Heart left ventricle (tissue), 16 donors: ENCODE results near the gene LIPM. TPM values are rescaled to one million over a fixed set of nuclear protein-coding genes. Genes with fewer than 3 reads are reported as not detected.
"Not testable (repeated sequence)": the region's sequence is repeated elsewhere in the genome, so short reads cannot be mapped to it uniquely, and the experiment has no call there.

Experiments
- ATAC-seq, 4 donors: fragments of 200-7000 bp; cut with Tn5 transposase; one replicate each; pipeline ENCODE4 v1.9.1; 2020 to 2022; ENCODE audit warnings: moderate library complexity in 4 of 4, mild to moderate bottlenecking in 3 of 4, moderate number of reproducible peaks in 1 of 4
- DNase-seq, 5 donors: peaks; one replicate each; pipeline ENCODE4 v3.0.0-alpha.2; 2020
- H3K27ac ChIP-seq, 12 donors: fragments of 200-600 bp; sonication (generic) in 4 of 12; one replicate each; pipeline versions ENCODE4 v1.5.0 to v1.8.0; 2016 to 2022; ENCODE audit warnings: mild to moderate bottlenecking in 2 of 12
- H3K27me3 ChIP-seq, 9 donors: fragments of 200-600 bp; sonication (generic) in 2 of 9; one replicate each; pipeline versions ENCODE4 v1.5.1 to v1.8.0; 2016 to 2022; ENCODE audit warnings: mild to moderate bottlenecking in 3 of 9
- H3K36me3 ChIP-seq, 9 donors: fragments of 200-600 bp; sonication (generic) in 2 of 9; one replicate each; pipeline versions ENCODE4 v1.5.0 to v1.8.0; 2018 to 2022; ENCODE audit warnings: mild to moderate bottlenecking in 2 of 9
- H3K4me1 ChIP-seq, 12 donors: fragments of 200-600 bp; sonication (generic) in 4 of 12; one replicate each; pipeline versions ENCODE4 v1.5.0 to v1.8.0; 2016 to 2022; ENCODE audit warnings: mild to moderate bottlenecking in 3 of 12
- H3K4me3 ChIP-seq, 12 donors: fragments of 200-600 bp; sonication (generic) in 4 of 12; one replicate each; pipeline versions ENCODE4 v1.5.0 to v1.8.0; 2017 to 2022; ENCODE audit warnings: mild to moderate bottlenecking in 9 of 12, moderate library complexity in 4 of 12
- H3K9me3 ChIP-seq, 12 donors: fragments of 200-600 bp; sonication (generic) in 4 of 12; one replicate each; pipeline versions ENCODE4 v1.5.0 to v1.8.0; 2016 to 2022; ENCODE audit warnings: mild to moderate bottlenecking in 1 of 12
- POLR2A ChIP-seq, 2 donors: fragments of 450-650 bp; IDR thresholded peaks; one replicate each; pipeline ENCODE4 v1.6.1; 2017; ENCODE audit warnings: antibody characterized with exemption in 2 of 2, mild to moderate bottlenecking in 2 of 2, moderate library complexity in 2 of 2
- WGBS, 4 donors: extraction: QIAGEN DNeasy Blood & Tissue Kit in 2 of 4; methylation state at CpG; one replicate each; pipeline versions ENCODE4 v1.1.5 to v1.1.7; 2013 to 2018; 5-methylcytosine and 5-hydroxymethylcytosine counted together
- intact Hi-C, 10 donors: fragments of 100-400 bp; cut with DNase I; formaldehyde crosslinking; loops; one replicate each; pipeline versions ENCODE4 v1.11.1 to v1.14.2; 2022
- polyA plus RNA-seq, 2 donors: library from polyadenylated mRNA; stranded (reverse); fragments of 200-250 nt; gene quantifications; one replicate each; pipeline ENCODE4 v1.2.3, GENCODE V29; 2013
- total RNA-seq, 9 donors: library from RNA; depleted of rRNA in 2 of 9; stranded (reverse); fragments of >200 nt in 2 of 9; fragmentation: NEBNext Ultra II Directional in 3 of 9; extraction: Animal tissue kit (Norgen Biotek cat#: 25700) in 3 of 9; gene quantifications; one replicate each; pipeline versions ENCODE4 v1.1.0 to v1.2.4, GENCODE V29; 2016 to 2023
- TF ChIP-seq, protein P1 (sequence below), 12 donors: fragments of 200-600 bp; sonication (generic) in 4 of 12; IDR thresholded peaks; one replicate each; pipeline versions ENCODE4 v1.5.0 to v1.8.0; 2018 to 2022; ENCODE audit warnings: antibody characterized with exemption in 12 of 12, mild to moderate bottlenecking in 5 of 12
- donor health status: ischemic (EF 13 %, LVEDD 7.1; RV severe dilation, severe dysfunction).
- donor health status: healthy with polysubstance abuse.
- donor health status: DM: no; HTN: yes; CAD: no.
- donor health status: DM: no; HTN: no; CAD: no.
- donor health status: ischemic (EF 25% LVEDD 6.9; RV normal size, moderate dysfunction).
- donor health status: ischemic (EF 25% LVEDD 5.7; RV mildly dilated, moderate dysfunction).
- donor health status: healthy.
- donor health status: DM: yes; HTN: yes; CAD: no.
- donor health status: ischemic (EF 35%, LVEDD 5.7; RV mildly dilated, moderate dysfunction).
- donor health status: nonischemic (EF 11% LVEDD 7.7; RV severe dilation, severe dysfunction).
- donor health status: DM: yes; HTN: yes; CAD: no.
- donor health status: PGD.
- donor health status: ischemic (EF 29% LVEDD 5.4; RV normal size, mild dysfunction).
- donor health status: nonischemic (EF 23%, LVEDD 6.1; RV moderate dilation, normal function).

Gene LIPM
- total and polyA plus RNA-seq, 11 donors = not detected

DNA sequence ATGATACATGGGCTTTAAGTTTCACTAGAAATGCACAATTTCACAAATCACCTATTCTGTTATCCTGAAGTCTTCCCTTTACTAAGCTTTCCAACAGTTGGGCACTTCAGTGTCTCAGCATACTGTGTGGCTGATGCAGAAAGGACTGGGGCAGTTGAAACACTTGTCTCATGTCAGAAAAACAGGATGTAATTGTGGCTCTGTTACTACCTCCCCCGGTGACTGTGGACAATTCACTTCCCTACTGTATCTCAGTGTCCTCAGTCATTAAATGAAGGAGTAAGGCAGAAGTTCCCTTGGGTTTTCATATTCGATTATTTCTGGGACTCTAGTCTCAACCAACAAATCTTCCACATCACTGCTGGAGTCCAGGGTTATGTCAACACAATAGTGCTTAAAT is 31.2 kb downstream of the LIPM start:
- ATAC-seq = peak in 2 of 4 donors; percentile 41 to 52
- intact Hi-C loops = loop anchor here in 6 of 10 donors (1.0 to 5.0 kb wide), 6 partner anchors 47 to 155 kb away; partner anchors contain the start of gene STAMBPL1 (in 1 of the 6)

DNA sequence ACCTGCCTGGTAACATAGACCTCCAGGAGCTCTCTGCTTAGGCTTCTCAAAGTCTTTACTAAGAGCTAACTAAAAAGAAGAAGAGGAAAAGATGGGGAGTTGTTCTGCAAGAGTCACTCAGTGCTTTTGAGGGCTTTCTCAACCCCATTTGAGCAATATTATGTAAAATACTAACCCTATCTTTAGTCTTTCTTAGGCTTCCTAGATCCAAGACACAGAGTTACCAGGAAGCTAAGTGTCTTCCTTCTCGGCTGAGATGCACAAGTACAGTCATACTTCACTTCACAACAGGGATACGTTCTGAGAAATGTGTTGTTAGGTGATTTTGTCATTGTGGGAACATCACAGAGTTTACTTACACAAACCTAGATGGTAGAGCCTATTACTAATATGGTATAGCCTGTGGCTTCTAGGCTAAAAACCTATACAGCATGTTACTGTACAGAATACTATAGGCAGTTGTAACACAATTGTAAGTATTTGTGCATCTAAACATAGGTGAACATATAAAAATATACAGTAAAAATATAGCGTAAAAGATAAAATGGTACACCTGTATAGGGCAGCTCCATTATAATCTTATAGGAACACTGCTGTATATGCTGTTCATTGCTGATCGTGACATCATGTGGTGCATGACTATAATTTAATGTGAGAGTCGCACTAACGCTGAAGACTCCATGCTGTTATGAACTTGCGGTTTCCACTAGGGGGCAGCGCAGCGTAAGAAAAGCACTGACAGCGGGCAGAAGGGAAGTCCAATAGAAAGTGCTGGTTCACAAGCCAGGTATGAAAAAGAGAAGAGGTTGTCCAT is 32.8 kb downstream of the LIPM start:
- TF ChIP-seq, protein P1, sequence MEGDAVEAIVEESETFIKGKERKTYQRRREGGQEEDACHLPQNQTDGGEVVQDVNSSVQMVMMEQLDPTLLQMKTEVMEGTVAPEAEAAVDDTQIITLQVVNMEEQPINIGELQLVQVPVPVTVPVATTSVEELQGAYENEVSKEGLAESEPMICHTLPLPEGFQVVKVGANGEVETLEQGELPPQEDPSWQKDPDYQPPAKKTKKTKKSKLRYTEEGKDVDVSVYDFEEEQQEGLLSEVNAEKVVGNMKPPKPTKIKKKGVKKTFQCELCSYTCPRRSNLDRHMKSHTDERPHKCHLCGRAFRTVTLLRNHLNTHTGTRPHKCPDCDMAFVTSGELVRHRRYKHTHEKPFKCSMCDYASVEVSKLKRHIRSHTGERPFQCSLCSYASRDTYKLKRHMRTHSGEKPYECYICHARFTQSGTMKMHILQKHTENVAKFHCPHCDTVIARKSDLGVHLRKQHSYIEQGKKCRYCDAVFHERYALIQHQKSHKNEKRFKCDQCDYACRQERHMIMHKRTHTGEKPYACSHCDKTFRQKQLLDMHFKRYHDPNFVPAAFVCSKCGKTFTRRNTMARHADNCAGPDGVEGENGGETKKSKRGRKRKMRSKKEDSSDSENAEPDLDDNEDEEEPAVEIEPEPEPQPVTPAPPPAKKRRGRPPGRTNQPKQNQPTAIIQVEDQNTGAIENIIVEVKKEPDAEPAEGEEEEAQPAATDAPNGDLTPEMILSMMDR (IDR thresholded peaks at IDR 0.05) = peak; percentile 79 to 95 (median 86)
- no peak for TF ChIP-seq POLR2A (IDR thresholded peaks at IDR 0.05)
- DNase-seq (peak; percentile 81 to 91 (median 84)), ATAC-seq (peak; percentile 81 to 97 (median 95))
- H3K9me3 ChIP-seq = no peaks in the 10 kb centered on the region
- intact Hi-C loops = loop anchor here in 9 of 10 donors (1.0 to 5.0 kb wide), 12 partner anchors 42 to 387 kb away; partner anchors contain the start of gene STAMBPL1 (in 3 of the 9)
- 19 to 20% (median 19%) methylated on average over 10 of the region's 10 CpGs for WGBS, 4 donors
- H3K4me1 ChIP-seq = peaks cover 0 to 31% (median 0%) of the 10 kb centered on the region in 12 donors
- no peaks in the 10 kb centered on the region for H3K27me3 ChIP-seq
- no peaks in the 10 kb centered on the region for H3K36me3 ChIP-seq
- peak overlapping the region in 1 of 12 donors; percentile 2 for H3K27ac ChIP-seq
- no peak overlapping the region for H3K4me3 ChIP-seq

More for the DNA sequence above, 31.2 kb downstream of the LIPM start:
- H3K4me1 ChIP-seq = peaks cover 0 to 31% (median 0%) of the 10 kb centered on the region in 12 donors
- WGBS, 4 donors = 39 to 60% (median 48%) methylated on average over 2 of the region's 2 CpGs
- peaks cover 0 to 2% (median 0%) of the 10 kb centered on the region in 9 donors for H3K27me3 ChIP-seq
- no peak for TF ChIP-seq POLR2A (IDR thresholded peaks at IDR 0.05)
- TF ChIP-seq, protein P1 (IDR thresholded peaks at IDR 0.05) = no peak
- H3K4me3 ChIP-seq = no peak overlapping the region
- H3K27ac ChIP-seq = peak overlapping the region in 1 of 12 donors; percentile 25
- no peaks in the 10 kb centered on the region for H3K9me3 ChIP-seq
- no peak for DNase-seq
- no peaks in the 10 kb centered on the region for H3K36me3 ChIP-seq

DNA sequence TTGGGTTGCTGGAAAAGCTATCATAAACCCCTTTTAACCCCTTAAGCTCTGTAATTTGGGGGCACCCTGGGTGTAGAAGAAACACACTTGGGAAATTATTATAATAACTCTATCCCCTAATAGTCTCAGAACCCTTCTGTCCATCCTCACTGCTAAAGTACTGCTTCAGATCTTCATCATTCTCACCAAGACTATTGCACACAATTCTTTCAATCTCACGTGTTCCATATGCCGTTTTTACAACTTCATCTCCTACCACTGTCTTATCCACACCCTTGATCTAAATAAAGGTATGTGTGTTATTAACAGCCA is 33.3 kb downstream of the LIPM start:
- WGBS, 4 donors = 11 to 17% (median 12%) methylated on average over 2 of the region's 2 CpGs
- H3K4me1 ChIP-seq = peaks cover 0 to 28% (median 0%) of the 10 kb centered on the region in 12 donors
- DNase-seq (no peak), ATAC-seq (peak in 1 of 4 donors; percentile 14)
- H3K27ac ChIP-seq = no peak overlapping the region
- H3K4me3 ChIP-seq = no peak overlapping the region
- no peak for TF ChIP-seq POLR2A (IDR thresholded peaks at IDR 0.05)
- TF ChIP-seq, protein P1 (IDR thresholded peaks at IDR 0.05) = peak in 3 of 12 donors; percentile 0 to 19 (median 5)
- H3K36me3 ChIP-seq = no peaks in the 10 kb centered on the region
- no peaks in the 10 kb centered on the region for H3K27me3 ChIP-seq
- intact Hi-C loops = loop anchor here (1.0 to 5.0 kb wide), 14 partner anchors 41 to 386 kb away; partner anchors contain the start of gene STAMBPL1 (in 3 of the 10)
- no peaks in the 10 kb centered on the region for H3K9me3 ChIP-seq

DNA sequence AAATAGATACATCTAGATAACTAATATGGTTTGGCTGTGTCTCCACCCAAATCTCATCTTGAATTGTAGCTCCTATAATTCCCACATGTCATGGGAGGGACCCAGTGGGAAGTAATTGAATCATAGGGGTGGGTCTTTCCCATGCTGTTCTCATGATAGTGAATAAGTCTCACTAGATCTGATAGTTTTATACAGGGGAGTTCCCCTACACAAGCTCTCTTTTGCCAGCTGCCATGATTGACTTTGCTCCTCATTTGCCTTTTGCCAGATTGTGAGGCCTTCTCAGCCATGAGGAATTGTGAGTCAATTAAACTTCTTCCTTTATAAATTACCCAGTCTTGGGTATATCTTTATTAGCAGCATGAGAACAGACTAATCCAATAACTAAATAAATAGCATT is 35.1 kb downstream of the LIPM start:
- DNase-seq, H3K27ac ChIP-seq, ATAC-seq, H3K27me3 ChIP-seq, H3K4me3 ChIP-seq, H3K36me3 ChIP-seq, H3K9me3 ChIP-seq: not testable (repeated sequence)
- intact Hi-C loops = loop anchor here in 9 of 10 donors (1.0 to 5.0 kb wide), 9 partner anchors 40 to 385 kb away; partner anchors contain the start of gene STAMBPL1 (in 2 of the 9)
- H3K4me1 ChIP-seq = peaks cover 0 to 38% (median 0%) of the 10 kb centered on the region in 12 donors
